ENCODE data around the gene LMTK3. TPM values are rescaled to one million over a fixed set of nuclear protein-coding genes. Genes with fewer than 3 reads are reported as not detected.

Gene LMTK3
- total and polyA plus RNA-seq, 2 donors (not counting 1 experiment from before 2014, with no cell fraction given), result 0.17 TPM; not detected in 1

GRCh38 chr19:48512504-48513288 lies 1.1 kb upstream of the LMTK3 start:
- H3K9ac ChIP-seq (ENCODE audit: insufficient read depth, low read length), result no peak overlapping the region
- H2AFZ ChIP-seq (ENCODE audit: low read length), result no peak overlapping the region
- H3K27me3 ChIP-seq (ENCODE audit: control insufficient read depth, insufficient read depth, low read length), result peaks cover 19% of the 10 kb centered on the region
- TF ChIP-seq CTCF (conservative IDR thresholded peaks at IDR 0.05 in 1 of 2, IDR thresholded peaks at IDR 0.05 in 1 of 2; ENCODE audit: low read depth in 1 of 2, low read length in 2 of 2) (no peak), EZH2 (IDR thresholded peaks at IDR 0.05; ENCODE audit: low read length, missing control alignments) (peak; percentile 89)
- H3K4me1 ChIP-seq (ENCODE audit: control insufficient read depth, extremely low read depth, insufficient read depth, low read length), result peaks cover 2% of the 10 kb centered on the region
- no peak overlapping the region for H3K4me2 ChIP-seq (ENCODE audit: extremely low read depth, insufficient read depth, low read length)
- no peaks in the 10 kb centered on the region for H4K20me1 ChIP-seq (ENCODE audit: control insufficient read depth, extremely low read depth, insufficient read depth, low read length)
- H3K36me3 ChIP-seq (ENCODE audit: control insufficient read depth, insufficient read depth, low read length), result no peaks in the 10 kb centered on the region
- no peak overlapping the region for H3K4me3 ChIP-seq (replicated peaks in 1 of 4; ENCODE audit: control extremely low read depth in 1 of 4, insufficient read depth in 1 of 4, low read depth in 3 of 4, low read length in 4 of 4)
- H3K9me3 ChIP-seq (ENCODE audit: control insufficient read depth, insufficient read depth, low read depth, low read length), result no peaks in the 10 kb centered on the region
- H3K79me2 ChIP-seq (ENCODE audit: control insufficient read depth, insufficient read depth, low read length), result no peaks in the 10 kb centered on the region
- no peak for DNase-seq (ENCODE audit: low read depth in 2 of 2)
- no peak overlapping the region for H3K27ac ChIP-seq (ENCODE audit: insufficient read depth, low read length)

GRCh38 chr19:48511321-48511731 lies 309 bp downstream of the LMTK3 start:
- TF ChIP-seq CTCF (conservative IDR thresholded peaks at IDR 0.05 in 1 of 2, IDR thresholded peaks at IDR 0.05 in 1 of 2; ENCODE audit: low read depth in 1 of 2, low read length in 2 of 2) (no peak), EZH2 (IDR thresholded peaks at IDR 0.05; ENCODE audit: low read length, missing control alignments) (no peak)
- H3K79me2 ChIP-seq (ENCODE audit: control insufficient read depth, insufficient read depth, low read length), result no peaks in the 10 kb centered on the region
- H3K27me3 ChIP-seq (ENCODE audit: control insufficient read depth, insufficient read depth, low read length), result peaks cover 19% of the 10 kb centered on the region
- H3K4me2 ChIP-seq (ENCODE audit: extremely low read depth, insufficient read depth, low read length), result no peak overlapping the region
- no peaks in the 10 kb centered on the region for H3K9me3 ChIP-seq (ENCODE audit: control insufficient read depth, insufficient read depth, low read depth, low read length)
- no peak overlapping the region for H2AFZ ChIP-seq (ENCODE audit: low read length)
- H3K27ac ChIP-seq (ENCODE audit: insufficient read depth, low read length), result no peak overlapping the region
- no peaks in the 10 kb centered on the region for H4K20me1 ChIP-seq (ENCODE audit: control insufficient read depth, extremely low read depth, insufficient read depth, low read length)
- no peak overlapping the region for H3K9ac ChIP-seq (ENCODE audit: insufficient read depth, low read length)
- peaks cover 2% of the 10 kb centered on the region for H3K4me1 ChIP-seq (ENCODE audit: control insufficient read depth, extremely low read depth, insufficient read depth, low read length)
- no peak for DNase-seq (ENCODE audit: low read depth in 2 of 2)
- no peak overlapping the region for H3K4me3 ChIP-seq (replicated peaks in 1 of 4; ENCODE audit: control extremely low read depth in 1 of 4, insufficient read depth in 1 of 4, low read depth in 3 of 4, low read length in 4 of 4)
- H3K36me3 ChIP-seq (ENCODE audit: control insufficient read depth, insufficient read depth, low read length), result no peaks in the 10 kb centered on the region

DNA sequence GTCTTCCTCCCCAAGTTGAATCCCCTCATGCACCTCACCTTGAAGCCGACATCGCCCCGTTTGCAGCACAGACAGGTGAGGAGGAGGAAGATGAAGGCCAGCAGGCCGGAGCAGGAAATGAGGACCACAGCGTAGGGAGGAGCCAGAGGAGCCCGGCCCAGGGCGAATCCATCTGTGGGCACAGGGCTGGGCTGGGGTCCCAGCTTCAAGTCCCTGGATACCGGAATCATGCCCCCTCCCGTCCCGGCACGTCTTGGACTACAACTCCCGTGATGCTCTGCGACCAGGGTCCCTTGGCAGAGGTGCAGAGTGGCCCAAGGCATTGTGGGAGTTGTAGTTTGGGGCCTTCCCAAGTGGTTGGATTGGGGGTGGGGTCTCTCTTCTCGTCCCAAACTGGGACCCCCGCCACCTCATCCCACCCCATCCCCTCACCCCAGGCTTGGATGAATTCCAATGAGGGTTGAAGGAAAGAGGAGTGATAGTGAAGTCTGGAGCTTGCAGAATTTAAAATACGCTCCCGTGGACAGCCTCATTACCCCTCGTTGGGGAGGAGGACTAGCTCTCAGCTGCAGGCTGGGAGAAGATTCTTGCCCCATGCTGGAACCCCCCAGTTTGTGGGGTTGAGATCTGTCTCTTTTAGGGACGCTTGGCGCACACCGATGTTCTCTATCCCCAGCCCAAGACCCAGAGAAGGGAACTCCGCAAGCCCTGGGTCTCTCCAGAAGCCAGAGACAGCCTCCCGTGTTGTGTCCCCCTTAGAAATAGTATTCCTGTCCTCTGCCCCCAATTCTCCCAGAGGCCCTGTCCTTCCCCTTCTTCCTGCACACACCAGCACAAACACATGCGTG lies 990 bp downstream of the LMTK3 start:
- H3K36me3 ChIP-seq (ENCODE audit: control insufficient read depth, insufficient read depth, low read length), result no peaks in the 10 kb centered on the region
- no peak overlapping the region for H2AFZ ChIP-seq (ENCODE audit: low read length)
- H3K27ac ChIP-seq (ENCODE audit: insufficient read depth, low read length), result no peak overlapping the region
- no peaks in the 10 kb centered on the region for H3K9me3 ChIP-seq (ENCODE audit: control insufficient read depth, insufficient read depth, low read depth, low read length)
- DNase-seq (ENCODE audit: low read depth in 2 of 2), result peak; percentile 33 to 52
- H3K4me3 ChIP-seq (replicated peaks in 1 of 4; ENCODE audit: control extremely low read depth in 1 of 4, insufficient read depth in 1 of 4, low read depth in 3 of 4, low read length in 4 of 4), result peak overlapping the region in 1 of 4 experiments; percentile 11
- TF ChIP-seq CTCF (conservative IDR thresholded peaks at IDR 0.05 in 1 of 2, IDR thresholded peaks at IDR 0.05 in 1 of 2; ENCODE audit: low read depth in 1 of 2, low read length in 2 of 2) (no peak), EZH2 (IDR thresholded peaks at IDR 0.05; ENCODE audit: low read length, missing control alignments) (peak; percentile 66)
- H3K4me2 ChIP-seq (ENCODE audit: extremely low read depth, insufficient read depth, low read length), result peak overlapping the region; percentile 64
- H3K4me1 ChIP-seq (ENCODE audit: control insufficient read depth, extremely low read depth, insufficient read depth, low read length), result peaks cover 2% of the 10 kb centered on the region
- H3K9ac ChIP-seq (ENCODE audit: insufficient read depth, low read length), result no peak overlapping the region
- no peaks in the 10 kb centered on the region for H4K20me1 ChIP-seq (ENCODE audit: control insufficient read depth, extremely low read depth, insufficient read depth, low read length)
- no peaks in the 10 kb centered on the region for H3K79me2 ChIP-seq (ENCODE audit: control insufficient read depth, insufficient read depth, low read length)
- peaks cover 19% of the 10 kb centered on the region for H3K27me3 ChIP-seq (ENCODE audit: control insufficient read depth, insufficient read depth, low read length)
